HG02970 (cell line): ENCODE measurements around the gene SIK1.

ENCODE experiments used
- ATAC-seq: cut with Tn5 transposase; IDR thresholded peaks from one replicate; pipeline ENCODE4 v1.9.1; 2021; ENCODE audit warnings: mild to moderate bottlenecking, moderate library complexity, moderate number of reproducible peaks; ENCODE audit not compliant: unreplicated experiment, low FRiP score

Gene SIK1

DNA sequence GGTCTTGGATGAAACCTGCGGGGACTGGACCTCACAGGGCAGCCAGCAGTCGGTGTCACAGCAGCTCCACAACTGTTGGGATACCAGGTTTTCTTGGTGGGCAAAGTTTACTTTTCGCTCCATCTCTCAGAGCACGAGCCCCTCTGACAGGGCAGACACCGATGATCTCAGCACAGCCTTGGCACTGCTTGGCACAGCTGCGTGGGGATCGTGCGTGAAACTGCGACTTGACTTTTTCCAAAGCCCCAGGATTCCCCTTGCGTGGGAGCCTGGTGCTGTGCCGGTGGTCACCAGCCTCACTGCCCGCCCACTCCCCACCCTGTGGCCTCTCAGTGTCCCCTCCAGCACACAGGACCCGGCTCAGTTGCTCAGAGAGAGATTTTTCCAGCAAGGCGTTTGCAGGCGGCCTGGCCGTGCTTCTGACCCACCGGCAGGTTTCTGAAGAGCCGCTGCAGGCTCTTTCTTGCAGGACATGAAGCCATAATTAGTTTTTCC is 57.3 kb downstream of the SIK1 start:
- ATAC-seq: no peak

- no peak for ATAC-seq
Observed at GRCh38 chr21:43369124-43369523, 57.8 kb downstream of the SIK1 start.

DNA sequence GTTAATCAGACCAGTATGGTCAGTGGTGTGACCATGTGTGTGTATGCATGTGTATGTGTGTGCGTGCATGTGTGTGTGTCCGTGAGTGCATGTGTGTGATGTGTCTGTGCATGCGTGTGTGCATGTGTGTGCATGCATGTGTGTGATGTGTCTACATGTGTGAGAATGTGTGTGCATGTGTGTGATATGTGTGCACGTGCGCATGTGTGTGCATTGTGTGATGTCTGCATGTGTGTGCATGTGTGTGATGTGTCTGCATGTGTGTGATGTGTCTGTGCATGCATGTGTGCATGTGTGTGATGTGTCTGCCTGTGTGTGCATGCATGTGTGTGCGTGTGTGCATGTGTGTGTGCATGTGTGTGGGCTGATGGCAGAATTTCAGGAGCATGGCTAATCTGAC is 58.2 kb downstream of the SIK1 start:
- no peak for ATAC-seq

DNA sequence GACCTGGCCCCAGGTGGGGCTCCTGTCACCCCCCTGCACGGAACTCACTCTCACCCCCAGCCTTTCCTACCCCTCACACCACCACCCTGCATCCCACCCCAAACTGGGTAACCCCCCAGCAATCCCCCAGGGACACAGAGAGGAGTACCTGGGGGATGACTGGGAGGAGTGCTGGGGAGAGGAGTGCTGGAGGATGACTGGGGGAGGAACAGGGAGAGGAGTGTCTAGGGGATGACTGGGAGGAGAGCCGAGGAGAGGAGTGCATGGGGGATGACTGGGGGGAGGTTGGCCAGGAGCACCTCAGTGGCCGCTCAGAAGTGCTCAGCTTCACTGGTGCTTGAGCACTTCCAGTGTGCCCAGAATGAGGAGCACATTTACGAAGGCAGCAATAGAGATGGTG is 59.1 kb downstream of the SIK1 start:
- ATAC-seq: no peak

DNA sequence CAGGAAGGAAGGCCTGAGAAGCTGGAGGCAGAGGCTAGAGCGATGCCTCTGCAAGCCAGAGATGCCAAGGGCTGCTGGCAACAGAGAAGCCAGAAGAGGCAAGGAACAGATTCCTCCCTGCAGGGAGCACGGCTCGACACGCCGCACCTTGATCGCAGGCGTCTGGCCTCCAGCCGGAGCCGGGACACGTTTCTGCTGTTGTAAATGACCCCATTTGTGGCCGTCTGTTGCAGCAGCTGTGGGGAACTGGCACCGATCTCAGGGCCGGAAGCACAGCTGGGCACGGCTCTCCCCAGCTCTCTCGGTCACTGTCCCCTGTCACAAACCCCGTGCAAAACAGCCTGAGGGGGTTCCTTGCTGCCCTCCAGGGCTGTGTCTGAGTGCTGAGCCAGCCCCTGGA is 59.6 kb downstream of the SIK1 start:
- ATAC-seq: no peak

- ATAC-seq: no peak
Observed at GRCh38 chr21:43366656-43367055, 60.3 kb downstream of the SIK1 start.

GRCh38 chr21:43365611-43366426 is 61.1 kb downstream of the SIK1 start:
- ATAC-seq: no peak

DNA sequence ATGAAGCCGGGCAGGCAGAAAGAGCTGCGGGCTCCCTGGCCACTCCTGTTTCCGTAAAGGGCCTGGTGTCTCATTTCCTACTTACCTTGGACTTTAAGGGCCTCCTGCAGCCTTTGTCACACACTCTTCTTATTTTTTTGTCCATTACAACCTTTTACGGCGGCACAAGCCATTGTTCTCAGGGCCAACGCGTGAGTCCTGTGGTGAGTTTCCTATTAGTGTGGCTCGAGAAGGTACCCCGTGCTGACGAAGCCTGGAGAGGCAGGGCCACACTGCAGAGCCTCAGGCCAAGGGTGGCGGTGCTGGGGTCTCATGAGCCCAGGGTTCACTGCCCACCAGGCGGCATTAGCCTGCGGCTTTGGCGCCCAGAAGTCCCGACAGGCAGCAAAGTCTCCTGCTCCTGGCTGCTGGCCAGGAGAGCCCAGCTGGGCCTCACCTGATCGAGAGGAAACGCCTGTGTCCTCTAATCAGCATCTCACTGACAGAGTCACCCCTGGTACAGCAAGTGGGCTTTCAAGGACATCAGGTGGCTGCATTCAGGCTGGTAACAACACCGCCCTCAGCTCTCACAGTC is 62.0 kb downstream of the SIK1 start:
- no peak for ATAC-seq
